Stimulated activated CD4-positive, alpha-beta T cell treated with anti-CD3 and anti-CD28 coated beads, Interleukin-1b, Interleukin-23, amount 100 ng/mL, for 24 hours (primary cell): ENCODE measurements around the gene DIDO1.
A peak's percentile ranks its signal among the peaks of the same experiment; 100 is the strongest.

Experiments used
- DNase-seq, 4 experiments: peaks; one replicate each; pipeline ENCODE4 v3.0.0-alpha.2; 2020; ENCODE audit warnings: low read depth in 4 of 4, low spot score in 1 of 4

DIDO1 gene

GRCh38 chr20:62839261-62839660 lies 87.0 kb downstream of the DIDO1 start:
- no peak for DNase-seq

- no peak for DNase-seq
These were observed 88.0 kb downstream of the DIDO1 start for GRCh38 chr20:62838128-62838891.

GRCh38 chr20:62837790-62838127 lies 88.5 kb downstream of the DIDO1 start:
- no peak for DNase-seq

GRCh38 chr20:62836967-62837490 lies 89.3 kb downstream of the DIDO1 start:
- DNase-seq, result no peak

- DNase-seq, result no peak
These were observed 90.1 kb downstream of the DIDO1 start for GRCh38 chr20:62835931-62836861.

GRCh38 chr20:62834967-62835730 lies 91.2 kb downstream of the DIDO1 start:
- DNase-seq, result no peak

GRCh38 chr20:62832951-62833391 lies 93.3 kb downstream of the DIDO1 start:
- no peak for DNase-seq

- DNase-seq, result peak in 1 of 4 experiments; percentile 21
These were observed 93.9 kb downstream of the DIDO1 start for GRCh38 chr20:62832212-62832922.

GRCh38 chr20:62831854-62832211 lies 94.5 kb downstream of the DIDO1 start:
- DNase-seq, result no peak

- DNase-seq, result no peak
These were observed 94.9 kb downstream of the DIDO1 start for GRCh38 chr20:62831361-62831788.

- DNase-seq, result no peak
These were observed 95.5 kb downstream of the DIDO1 start for GRCh38 chr20:62830821-62831220.

- no peak for DNase-seq
These were observed 96.1 kb downstream of the DIDO1 start for GRCh38 chr20:62830251-62830650.

- DNase-seq, result no peak
These were observed 96.8 kb downstream of the DIDO1 start for GRCh38 chr20:62829231-62830230.

GRCh38 chr20:62828511-62829230 lies 97.6 kb downstream of the DIDO1 start:
- DNase-seq, result no peak

GRCh38 chr20:62828051-62828450 lies 98.3 kb downstream of the DIDO1 start:
- no peak for DNase-seq
